GM19238 (cell line): ENCODE results near the gene AGPAT3.
"Not testable (repeated sequence)": the region's sequence is repeated elsewhere in the genome, so short reads cannot be mapped to it uniquely, and the experiment has no call there.

Source experiments
- DNase-seq: peaks from one replicate; pipeline ENCODE4 v3.0.0; 2011; ENCODE audit warnings: low spot score; ENCODE audit not compliant: insufficient read length

Gene AGPAT3, protein sequence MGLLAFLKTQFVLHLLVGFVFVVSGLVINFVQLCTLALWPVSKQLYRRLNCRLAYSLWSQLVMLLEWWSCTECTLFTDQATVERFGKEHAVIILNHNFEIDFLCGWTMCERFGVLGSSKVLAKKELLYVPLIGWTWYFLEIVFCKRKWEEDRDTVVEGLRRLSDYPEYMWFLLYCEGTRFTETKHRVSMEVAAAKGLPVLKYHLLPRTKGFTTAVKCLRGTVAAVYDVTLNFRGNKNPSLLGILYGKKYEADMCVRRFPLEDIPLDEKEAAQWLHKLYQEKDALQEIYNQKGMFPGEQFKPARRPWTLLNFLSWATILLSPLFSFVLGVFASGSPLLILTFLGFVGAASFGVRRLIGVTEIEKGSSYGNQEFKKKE

DNA sequence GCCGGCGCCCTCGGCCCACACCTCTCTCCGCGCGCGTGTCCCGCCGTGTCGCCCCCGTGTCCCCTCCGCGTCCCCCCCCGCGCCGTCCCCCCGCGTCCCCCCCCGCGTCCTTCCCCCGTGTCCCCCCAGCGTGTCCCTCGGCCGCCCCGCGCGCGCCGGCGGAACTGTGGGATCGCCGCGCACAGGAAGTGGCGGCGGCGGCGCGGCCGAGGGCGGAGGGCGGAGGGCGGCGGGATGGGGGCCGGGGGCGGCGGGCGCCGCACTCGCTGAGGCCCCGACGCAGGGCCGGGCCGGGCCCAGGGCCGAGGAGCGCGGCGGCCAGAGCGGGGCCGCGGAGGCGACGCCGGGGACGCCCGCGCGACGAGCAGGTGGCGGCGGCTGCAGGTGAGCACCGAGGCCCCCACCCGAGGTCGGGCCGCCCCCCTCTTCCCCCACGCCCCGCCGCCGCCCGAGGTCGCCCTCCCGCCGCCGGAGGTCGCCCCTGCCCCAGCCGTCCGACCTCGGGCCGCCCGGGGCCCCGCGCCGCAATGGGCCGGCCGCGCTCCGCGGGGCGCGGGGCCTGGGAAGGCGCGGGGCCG is at the start of gene AGPAT3:
AGPAT3 (plus strand) TSS at position 262 of the 578 bp plus-strand sequence. CDS start 94,459 bp downstream, outside the sequence.
- peak; percentile 58 for DNase-seq

GRCh38 chr21:43815991-43816390 is 49.0 kb upstream of the AGPAT3 start:
- no peak for DNase-seq

GRCh38 chr21:43816611-43817071 is 48.4 kb upstream of the AGPAT3 start:
- no peak for DNase-seq

DNA sequence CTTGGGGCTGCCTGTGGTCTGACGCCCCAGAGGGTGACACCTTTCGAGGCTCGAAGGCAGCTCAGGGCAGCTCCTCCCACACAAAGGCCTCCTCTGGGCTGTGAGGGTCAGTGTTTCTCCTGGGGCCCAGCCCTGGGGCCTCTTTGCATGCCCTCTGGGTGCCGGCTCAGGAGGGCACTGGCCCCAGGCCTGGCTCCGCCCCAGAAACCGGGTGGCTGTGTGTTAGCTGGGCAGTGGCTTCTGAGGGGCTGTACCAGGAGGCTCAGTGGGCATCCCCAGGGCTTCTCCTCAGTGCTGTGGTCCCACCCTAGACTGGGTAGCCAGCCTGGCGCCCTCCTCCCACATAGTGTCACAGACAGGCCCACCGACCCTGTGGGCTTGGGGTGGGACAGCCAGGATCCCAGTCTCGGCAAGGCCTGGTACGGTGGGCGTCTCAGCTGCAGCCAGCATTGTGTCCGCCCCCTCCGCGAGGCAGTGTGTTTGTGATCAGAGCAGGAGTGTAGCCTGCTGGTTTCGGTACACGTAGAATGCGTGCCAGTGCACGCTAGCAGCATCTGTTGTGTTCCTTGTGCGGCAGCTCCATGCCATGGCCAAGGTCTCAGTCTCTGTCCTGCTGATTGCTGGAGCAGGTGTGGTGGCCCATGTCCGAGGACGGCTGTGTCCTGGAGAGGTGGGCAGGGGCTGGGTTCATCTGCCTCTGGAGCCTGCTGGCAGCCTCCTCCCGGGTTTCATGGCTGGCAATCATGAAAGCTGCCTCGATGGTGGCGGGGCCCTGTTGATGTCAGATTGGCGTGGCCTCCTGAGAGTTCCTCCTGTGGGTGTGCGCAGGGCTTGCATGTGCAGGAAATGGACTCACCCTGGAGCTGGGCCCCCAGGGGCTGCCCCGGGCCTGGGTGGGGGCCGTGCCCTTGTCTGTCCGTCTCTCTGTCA is 47.6 kb upstream of the AGPAT3 start:
- no peak for DNase-seq

DNA sequence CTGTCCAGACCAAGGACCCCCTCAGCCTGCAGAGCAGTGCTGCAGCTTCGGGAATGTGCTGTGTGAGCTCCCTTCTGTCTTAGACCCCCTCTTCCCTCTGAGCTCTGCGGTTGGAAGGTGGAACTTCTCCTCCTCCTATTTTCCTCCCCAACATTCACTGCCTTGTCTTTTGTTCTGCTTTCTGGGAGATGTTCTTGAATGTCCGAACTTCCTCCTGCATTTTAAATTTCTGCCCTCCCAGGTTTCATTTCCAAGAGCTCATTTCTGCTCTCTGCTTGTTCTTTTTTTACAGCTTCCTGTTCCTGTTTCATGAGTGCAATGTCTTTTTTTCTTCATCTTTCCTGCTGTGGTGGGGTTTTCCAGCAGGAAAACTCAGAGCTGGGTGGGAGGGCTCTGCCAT is 46.3 kb upstream of the AGPAT3 start:
- no peak for DNase-seq

GRCh38 chr21:43819511-43820405 is 45.3 kb upstream of the AGPAT3 start:
- DNase-seq: no peak

DNA sequence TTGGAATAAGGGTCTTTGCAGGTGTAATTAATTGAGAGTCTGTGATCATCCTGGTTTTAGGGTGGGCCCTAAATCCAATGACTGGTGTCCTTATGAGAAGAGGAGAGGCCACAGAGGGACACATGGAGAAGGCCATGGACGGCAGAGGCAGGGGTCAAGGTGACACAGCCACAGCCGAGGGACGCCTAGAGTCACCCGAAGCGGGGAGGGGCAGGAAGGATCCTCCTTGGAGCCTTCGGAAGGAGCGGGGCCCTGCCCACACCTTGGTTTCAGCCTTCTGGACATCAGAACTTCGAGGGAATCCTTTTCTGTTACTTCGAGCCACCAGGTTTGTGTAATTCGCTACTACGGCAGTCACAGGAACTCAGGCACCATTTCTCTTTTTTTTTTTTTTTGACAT is 44.6 kb upstream of the AGPAT3 start:
- DNase-seq: no peak

- not testable (repeated sequence) for DNase-seq
These were observed 42.9 kb upstream of the AGPAT3 start for GRCh38 chr21:43822166-43822565.

- not testable (repeated sequence) for DNase-seq
These were observed 42.3 kb upstream of the AGPAT3 start for GRCh38 chr21:43822741-43823140.

GRCh38 chr21:43824333-43825241 is 40.4 kb upstream of the AGPAT3 start:
- no peak for DNase-seq

- no peak for DNase-seq
These were observed 39.6 kb upstream of the AGPAT3 start for GRCh38 chr21:43825242-43825935.

DNA sequence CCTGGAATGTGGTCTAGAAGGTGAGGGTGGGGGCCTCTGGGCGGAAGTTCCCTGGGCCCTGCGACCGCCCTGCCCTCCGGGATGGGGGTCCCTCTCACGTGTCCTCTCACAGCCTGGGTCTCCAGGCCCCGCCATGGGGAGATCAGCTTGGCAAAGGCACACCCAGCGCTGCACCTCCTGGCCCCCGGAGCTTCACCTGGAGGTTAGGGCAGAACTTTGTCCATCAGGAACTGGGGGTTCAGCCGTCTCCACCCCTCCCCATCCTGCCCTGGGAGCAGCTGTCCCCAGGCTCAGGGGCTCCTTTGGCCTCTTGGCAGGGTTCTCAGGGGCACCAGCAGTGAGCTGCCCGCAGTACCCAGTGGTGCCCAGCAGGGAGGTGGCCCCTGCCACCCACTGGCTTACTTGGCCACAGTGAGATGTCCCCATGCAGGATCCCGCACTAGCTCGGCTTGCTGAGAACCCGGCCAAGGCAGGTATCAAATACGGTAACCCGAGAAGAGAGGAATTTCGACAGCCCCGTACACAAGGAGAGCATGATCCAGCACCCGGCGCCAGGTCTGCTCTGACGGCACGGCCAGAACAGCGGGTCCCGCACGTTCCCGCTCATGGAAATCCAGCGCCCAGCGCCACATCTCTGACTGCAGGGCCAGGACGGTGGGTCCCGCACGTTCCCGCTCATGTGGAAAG is 38.9 kb upstream of the AGPAT3 start:
- no peak for DNase-seq

DNA sequence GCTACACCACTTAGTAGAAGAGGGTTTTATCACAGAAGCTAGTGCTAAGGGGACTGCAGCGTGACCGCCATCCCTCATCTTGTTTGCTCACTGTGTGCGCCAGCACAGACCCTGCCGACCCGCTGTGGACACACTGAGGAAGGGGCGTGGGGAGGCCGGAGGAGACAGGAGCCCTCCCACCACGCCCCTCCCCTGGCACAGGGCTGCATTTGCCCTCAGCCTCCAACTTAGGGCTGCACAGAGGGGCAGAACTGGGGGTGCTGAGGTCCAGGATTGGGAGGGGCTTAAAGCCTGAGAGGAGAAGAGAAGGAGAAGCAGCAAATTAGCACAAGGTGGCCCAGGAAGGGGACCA is 38.4 kb upstream of the AGPAT3 start:
- DNase-seq: no peak

- no peak for DNase-seq
These were observed 37.9 kb upstream of the AGPAT3 start for GRCh38 chr21:43827015-43827611.

- DNase-seq: no peak
These were observed 35.9 kb upstream of the AGPAT3 start for GRCh38 chr21:43829161-43829560.

GRCh38 chr21:43829575-43830119 is 35.4 kb upstream of the AGPAT3 start:
- DNase-seq: no peak

DNA sequence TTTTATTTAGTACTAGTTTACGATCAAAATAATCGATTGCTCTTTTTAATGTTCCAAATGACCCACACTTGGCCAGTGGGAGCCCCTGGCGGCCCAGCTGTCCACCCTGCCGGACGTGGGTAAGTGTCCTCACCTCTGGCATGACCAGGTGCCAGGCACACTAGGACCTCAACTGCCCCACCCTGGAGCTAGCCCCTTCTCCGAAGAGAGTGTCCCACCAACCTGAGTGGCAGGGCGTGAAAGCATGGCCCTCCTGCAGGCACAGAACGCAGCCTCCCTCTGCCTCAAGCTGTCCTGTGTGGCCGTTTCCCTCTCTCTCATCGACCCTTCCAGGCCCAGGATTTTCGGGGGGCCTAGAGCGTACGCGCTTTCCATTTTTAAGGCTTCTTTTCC is 32.9 kb upstream of the AGPAT3 start:
- DNase-seq: no peak

DNA sequence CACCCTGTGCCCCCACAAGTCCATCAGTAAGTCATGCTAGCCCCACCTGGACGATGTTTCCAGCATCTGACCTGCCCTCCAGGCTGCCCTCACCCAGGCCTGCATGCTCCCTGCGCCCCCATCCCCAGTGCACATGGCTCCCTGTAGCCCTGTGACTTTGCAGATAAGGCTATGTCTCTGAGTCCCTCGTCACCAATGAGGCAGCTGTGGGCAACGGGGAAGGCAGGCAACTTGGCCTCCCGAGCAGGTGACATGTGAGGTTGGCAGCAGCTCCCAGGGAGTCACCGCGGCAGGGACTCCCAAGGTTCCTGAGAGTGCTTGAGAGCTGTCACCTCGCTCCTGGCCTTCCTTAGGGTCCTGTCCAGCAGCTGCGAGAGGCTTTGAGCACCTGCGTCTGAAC is 32.4 kb upstream of the AGPAT3 start:
- no peak for DNase-seq
